ENCODE results near the gene MAPK8IP3. TPM values are rescaled to one million over a fixed set of nuclear protein-coding genes. Genes with fewer than 3 reads are reported as not detected.

MAPK8IP3 gene
- total RNA-seq, 1 experiment from 2014 or later = 72.3 TPM

DNA sequence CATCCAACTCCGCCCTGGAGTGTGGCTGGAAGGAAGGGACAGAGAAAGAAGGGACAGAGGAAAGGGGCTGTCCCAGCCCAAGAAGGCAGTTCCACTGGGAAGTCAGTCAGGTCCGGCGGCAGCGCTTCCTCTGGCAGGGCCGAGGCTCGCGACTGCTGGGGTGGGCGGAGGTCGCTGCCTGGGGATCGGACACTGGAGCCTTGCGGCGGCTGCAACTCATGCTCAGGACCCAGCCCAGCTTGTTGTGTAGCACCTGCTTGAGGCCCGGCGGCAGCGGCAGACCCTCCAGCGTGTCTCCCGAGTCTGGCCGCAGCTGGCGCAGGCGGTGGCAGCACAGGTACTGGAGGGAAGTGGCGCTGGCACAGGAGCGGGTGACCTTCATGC, 71.0 kb downstream of the MAPK8IP3 start:
- ChIA-PET POLR2A (no interaction called here), CTCF (interaction anchor here (1.2 to 1.3 kb wide), 2 partner anchors 13 to 239 kb away, joined by 3 read pairs; no protein-coding TSS in a partner anchor)
- TF ChIP-seq GABPB1 (CRISPR knock-in tag; IDR thresholded peaks at IDR 0.05) (no peak), IRF2 (CRISPR knock-in tag; IDR thresholded peaks at IDR 0.05; ENCODE audit: borderline replicate concordance, low read depth) (no peak), MYBL2 (CRISPR knock-in tag; IDR thresholded peaks at IDR 0.05) (no peak), SOX15 (CRISPR knock-in tag; IDR thresholded peaks at IDR 0.05) (no peak), ZNF263 (CRISPR knock-in tag; IDR thresholded peaks at IDR 0.05; ENCODE audit: low read depth) (no peak), NR2C2 (CRISPR knock-in tag; IDR thresholded peaks at IDR 0.05) (no peak), ELF4 (CRISPR knock-in tag; IDR thresholded peaks at IDR 0.05; ENCODE audit: low read depth) (no peak), JAZF1 (CRISPR knock-in tag; IDR thresholded peaks at IDR 0.05) (no peak), CBFB (CRISPR knock-in tag; IDR thresholded peaks at IDR 0.05; ENCODE audit: low read depth) (no peak), RELA (CRISPR knock-in tag; IDR thresholded peaks at IDR 0.05; ENCODE audit: borderline replicate concordance) (no peak), FOXP1 (CRISPR knock-in tag; IDR thresholded peaks at IDR 0.05; ENCODE audit: borderline replicate concordance) (no peak), CREB1 (CRISPR knock-in tag; IDR thresholded peaks at IDR 0.05) (no peak), SMAD3 (CRISPR knock-in tag; IDR thresholded peaks at IDR 0.05; ENCODE audit: borderline replicate concordance) (no peak), OVOL2 (CRISPR knock-in tag; IDR thresholded peaks at IDR 0.05; ENCODE audit: borderline replicate concordance) (no peak)
- TF ChIP-seq, protein P1, sequence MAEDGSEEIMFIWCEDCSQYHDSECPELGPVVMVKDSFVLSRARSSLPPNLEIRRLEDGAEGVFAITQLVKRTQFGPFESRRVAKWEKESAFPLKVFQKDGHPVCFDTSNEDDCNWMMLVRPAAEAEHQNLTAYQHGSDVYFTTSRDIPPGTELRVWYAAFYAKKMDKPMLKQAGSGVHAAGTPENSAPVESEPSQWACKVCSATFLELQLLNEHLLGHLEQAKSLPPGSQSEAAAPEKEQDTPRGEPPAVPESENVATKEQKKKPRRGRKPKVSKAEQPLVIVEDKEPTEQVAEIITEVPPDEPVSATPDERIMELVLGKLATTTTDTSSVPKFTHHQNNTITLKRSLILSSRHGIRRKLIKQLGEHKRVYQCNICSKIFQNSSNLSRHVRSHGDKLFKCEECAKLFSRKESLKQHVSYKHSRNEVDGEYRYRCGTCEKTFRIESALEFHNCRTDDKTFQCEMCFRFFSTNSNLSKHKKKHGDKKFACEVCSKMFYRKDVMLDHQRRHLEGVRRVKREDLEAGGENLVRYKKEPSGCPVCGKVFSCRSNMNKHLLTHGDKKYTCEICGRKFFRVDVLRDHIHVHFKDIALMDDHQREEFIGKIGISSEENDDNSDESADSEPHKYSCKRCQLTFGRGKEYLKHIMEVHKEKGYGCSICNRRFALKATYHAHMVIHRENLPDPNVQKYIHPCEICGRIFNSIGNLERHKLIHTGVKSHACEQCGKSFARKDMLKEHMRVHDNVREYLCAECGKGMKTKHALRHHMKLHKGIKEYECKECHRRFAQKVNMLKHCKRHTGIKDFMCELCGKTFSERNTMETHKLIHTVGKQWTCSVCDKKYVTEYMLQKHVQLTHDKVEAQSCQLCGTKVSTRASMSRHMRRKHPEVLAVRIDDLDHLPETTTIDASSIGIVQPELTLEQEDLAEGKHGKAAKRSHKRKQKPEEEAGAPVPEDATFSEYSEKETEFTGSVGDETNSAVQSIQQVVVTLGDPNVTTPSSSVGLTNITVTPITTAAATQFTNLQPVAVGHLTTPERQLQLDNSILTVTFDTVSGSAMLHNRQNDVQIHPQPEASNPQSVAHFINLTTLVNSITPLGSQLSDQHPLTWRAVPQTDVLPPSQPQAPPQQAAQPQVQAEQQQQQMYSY (CRISPR knock-in tag; IDR thresholded peaks at IDR 0.05) = no peak
- TF ChIP-seq, protein P2, sequence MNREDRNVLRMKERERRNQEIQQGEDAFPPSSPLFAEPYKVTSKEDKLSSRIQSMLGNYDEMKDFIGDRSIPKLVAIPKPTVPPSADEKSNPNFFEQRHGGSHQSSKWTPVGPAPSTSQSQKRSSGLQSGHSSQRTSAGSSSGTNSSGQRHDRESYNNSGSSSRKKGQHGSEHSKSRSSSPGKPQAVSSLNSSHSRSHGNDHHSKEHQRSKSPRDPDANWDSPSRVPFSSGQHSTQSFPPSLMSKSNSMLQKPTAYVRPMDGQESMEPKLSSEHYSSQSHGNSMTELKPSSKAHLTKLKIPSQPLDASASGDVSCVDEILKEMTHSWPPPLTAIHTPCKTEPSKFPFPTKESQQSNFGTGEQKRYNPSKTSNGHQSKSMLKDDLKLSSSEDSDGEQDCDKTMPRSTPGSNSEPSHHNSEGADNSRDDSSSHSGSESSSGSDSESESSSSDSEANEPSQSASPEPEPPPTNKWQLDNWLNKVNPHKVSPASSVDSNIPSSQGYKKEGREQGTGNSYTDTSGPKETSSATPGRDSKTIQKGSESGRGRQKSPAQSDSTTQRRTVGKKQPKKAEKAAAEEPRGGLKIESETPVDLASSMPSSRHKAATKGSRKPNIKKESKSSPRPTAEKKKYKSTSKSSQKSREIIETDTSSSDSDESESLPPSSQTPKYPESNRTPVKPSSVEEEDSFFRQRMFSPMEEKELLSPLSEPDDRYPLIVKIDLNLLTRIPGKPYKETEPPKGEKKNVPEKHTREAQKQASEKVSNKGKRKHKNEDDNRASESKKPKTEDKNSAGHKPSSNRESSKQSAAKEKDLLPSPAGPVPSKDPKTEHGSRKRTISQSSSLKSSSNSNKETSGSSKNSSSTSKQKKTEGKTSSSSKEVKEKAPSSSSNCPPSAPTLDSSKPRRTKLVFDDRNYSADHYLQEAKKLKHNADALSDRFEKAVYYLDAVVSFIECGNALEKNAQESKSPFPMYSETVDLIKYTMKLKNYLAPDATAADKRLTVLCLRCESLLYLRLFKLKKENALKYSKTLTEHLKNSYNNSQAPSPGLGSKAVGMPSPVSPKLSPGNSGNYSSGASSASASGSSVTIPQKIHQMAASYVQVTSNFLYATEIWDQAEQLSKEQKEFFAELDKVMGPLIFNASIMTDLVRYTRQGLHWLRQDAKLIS (CRISPR knock-in tag; IDR thresholded peaks at IDR 0.05; ENCODE audit: borderline replicate concordance) = no peak
- TF ChIP-seq, protein P3, sequence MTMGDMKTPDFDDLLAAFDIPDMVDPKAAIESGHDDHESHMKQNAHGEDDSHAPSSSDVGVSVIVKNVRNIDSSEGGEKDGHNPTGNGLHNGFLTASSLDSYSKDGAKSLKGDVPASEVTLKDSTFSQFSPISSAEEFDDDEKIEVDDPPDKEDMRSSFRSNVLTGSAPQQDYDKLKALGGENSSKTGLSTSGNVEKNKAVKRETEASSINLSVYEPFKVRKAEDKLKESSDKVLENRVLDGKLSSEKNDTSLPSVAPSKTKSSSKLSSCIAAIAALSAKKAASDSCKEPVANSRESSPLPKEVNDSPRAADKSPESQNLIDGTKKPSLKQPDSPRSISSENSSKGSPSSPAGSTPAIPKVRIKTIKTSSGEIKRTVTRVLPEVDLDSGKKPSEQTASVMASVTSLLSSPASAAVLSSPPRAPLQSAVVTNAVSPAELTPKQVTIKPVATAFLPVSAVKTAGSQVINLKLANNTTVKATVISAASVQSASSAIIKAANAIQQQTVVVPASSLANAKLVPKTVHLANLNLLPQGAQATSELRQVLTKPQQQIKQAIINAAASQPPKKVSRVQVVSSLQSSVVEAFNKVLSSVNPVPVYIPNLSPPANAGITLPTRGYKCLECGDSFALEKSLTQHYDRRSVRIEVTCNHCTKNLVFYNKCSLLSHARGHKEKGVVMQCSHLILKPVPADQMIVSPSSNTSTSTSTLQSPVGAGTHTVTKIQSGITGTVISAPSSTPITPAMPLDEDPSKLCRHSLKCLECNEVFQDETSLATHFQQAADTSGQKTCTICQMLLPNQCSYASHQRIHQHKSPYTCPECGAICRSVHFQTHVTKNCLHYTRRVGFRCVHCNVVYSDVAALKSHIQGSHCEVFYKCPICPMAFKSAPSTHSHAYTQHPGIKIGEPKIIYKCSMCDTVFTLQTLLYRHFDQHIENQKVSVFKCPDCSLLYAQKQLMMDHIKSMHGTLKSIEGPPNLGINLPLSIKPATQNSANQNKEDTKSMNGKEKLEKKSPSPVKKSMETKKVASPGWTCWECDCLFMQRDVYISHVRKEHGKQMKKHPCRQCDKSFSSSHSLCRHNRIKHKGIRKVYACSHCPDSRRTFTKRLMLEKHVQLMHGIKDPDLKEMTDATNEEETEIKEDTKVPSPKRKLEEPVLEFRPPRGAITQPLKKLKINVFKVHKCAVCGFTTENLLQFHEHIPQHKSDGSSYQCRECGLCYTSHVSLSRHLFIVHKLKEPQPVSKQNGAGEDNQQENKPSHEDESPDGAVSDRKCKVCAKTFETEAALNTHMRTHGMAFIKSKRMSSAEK (CRISPR knock-in tag; IDR thresholded peaks at IDR 0.05; ENCODE audit: borderline replicate concordance) = no peak
- TF ChIP-seq, protein P4, sequence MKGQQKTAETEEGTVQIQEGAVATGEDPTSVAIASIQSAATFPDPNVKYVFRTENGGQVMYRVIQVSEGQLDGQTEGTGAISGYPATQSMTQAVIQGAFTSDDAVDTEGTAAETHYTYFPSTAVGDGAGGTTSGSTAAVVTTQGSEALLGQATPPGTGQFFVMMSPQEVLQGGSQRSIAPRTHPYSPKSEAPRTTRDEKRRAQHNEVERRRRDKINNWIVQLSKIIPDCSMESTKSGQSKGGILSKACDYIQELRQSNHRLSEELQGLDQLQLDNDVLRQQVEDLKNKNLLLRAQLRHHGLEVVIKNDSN (CRISPR knock-in tag; IDR thresholded peaks at IDR 0.05) = no peak
- TF ChIP-seq, protein P5, sequence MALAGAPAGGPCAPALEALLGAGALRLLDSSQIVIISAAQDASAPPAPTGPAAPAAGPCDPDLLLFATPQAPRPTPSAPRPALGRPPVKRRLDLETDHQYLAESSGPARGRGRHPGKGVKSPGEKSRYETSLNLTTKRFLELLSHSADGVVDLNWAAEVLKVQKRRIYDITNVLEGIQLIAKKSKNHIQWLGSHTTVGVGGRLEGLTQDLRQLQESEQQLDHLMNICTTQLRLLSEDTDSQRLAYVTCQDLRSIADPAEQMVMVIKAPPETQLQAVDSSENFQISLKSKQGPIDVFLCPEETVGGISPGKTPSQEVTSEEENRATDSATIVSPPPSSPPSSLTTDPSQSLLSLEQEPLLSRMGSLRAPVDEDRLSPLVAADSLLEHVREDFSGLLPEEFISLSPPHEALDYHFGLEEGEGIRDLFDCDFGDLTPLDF (CRISPR knock-in tag; IDR thresholded peaks at IDR 0.05) = no peak
- TF ChIP-seq, protein P6, sequence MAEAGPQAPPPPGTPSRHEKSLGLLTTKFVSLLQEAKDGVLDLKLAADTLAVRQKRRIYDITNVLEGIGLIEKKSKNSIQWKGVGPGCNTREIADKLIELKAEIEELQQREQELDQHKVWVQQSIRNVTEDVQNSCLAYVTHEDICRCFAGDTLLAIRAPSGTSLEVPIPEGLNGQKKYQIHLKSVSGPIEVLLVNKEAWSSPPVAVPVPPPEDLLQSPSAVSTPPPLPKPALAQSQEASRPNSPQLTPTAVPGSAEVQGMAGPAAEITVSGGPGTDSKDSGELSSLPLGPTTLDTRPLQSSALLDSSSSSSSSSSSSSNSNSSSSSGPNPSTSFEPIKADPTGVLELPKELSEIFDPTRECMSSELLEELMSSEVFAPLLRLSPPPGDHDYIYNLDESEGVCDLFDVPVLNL (CRISPR knock-in tag; IDR thresholded peaks at IDR 0.05; ENCODE audit: borderline replicate concordance, low read depth) = no peak
- no peaks in the 10 kb centered on the region; the same call in 1 of the 2 replicates for H3K27me3 Mint-ChIP-seq (ENCODE audit: low read depth)
- ATAC-seq = no peak
- H3K27ac Mint-ChIP-seq = no peak overlapping the region
- no peak for DNase-seq (ENCODE audit: low spot score)
- H3K9me3 Mint-ChIP-seq = no peaks in the 10 kb centered on the region
- H3K36me3 Mint-ChIP-seq = peaks cover 4% of the 10 kb centered on the region
- H3K4me3 Mint-ChIP-seq = no peak overlapping the region
- peaks cover 7% of the 10 kb centered on the region for H3K4me1 Mint-ChIP-seq
